ENCODE results near the gene ZNF503.

Gene ZNF503

DNA sequence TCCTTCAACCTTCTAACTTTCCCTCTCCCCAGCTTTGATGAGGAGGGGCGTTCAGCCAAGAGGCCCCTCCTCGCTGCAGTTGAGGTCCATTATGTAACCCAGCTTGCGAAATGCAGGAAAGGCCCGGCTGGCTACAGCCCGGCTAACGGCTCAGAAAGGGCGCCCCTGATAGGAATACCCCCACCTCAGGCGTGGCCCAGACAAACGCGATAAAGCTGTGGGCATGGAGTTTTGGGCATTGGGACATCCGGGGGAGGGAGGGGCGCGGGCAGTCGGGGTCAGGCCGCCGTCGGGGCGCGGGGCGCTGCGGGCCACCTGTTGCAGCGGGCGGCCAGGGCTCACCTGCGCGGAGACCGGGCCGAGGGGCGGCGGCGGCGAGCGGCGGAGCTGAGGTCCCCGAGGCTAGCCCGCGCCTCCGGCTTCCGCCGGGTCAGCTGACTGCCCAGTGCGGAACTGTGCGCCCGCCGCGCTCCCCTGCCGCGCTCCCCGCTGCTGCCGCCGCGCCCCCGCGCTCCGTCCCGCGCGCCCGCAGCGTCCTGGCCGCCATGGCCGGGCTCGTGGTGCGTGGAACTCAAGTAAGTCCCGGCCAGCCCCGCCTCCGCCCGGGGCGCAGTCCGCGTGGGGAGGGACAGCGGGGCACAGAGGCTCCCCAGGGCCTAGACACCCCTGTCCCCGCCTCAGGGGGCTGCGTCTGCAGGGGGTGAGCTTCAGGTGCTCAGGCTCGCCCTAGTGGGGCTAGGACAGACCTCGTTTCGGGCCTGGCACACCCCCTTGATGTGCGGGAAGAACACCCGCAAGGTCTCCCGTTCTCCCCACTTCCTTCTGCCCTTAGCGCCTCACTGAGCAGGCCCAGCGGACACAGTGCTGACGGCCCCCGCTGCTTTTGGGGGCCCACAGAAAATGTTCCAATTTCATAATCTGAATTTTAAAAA lies 29.9 kb upstream of the ZNF503 start, which contains the start of gene LRMDA:
Gene LRMDA, plus strand, starts transcription at position 445 of the 932 bp plus-strand sequence.
- no peak for DNase-seq
- peak; percentile 35 for ATAC-seq

GRCh38 chr10:75430000-75430763 lies 28.6 kb upstream of the ZNF503 start:
- DNase-seq (no peak), ATAC-seq (no peak)

- DNase-seq, result no peak
- ATAC-seq, result no peak
These were observed 27.7 kb upstream of the ZNF503 start for GRCh38 chr10:75429159-75429827.

DNA sequence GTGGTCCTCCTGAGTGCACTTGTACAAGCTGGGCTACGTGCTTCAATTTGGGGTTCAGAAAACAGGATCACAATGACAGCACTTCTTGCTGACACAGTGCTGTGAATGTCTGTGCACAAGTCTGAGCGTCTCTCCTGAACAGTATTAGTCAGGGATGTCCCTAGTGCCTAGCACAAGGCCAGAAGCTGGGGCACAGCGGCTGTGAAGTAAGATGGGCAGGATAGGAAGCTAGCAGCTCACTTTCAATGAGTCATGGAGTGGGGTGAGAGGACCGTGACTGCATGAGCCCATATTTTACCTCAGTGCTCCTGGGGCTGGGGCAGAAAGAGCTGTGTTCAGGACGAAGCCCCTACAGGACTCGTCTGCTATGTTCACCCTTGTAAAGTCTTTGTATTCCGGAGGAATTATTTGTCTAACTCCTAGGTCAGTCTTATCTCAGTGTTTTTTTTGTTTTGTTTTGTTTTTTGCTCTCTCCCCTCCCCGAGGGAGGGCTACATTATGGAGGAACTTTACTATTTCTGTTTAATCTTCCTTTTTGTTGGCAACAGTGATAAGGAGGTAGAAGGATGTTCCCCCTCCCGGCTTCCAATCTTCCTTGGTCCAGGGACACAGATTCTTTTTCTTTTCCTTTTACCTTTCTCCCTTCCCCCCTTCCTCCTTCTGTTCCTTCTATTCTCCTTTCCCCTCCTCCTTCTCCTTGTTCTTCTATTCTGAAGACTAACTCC lies 27.0 kb upstream of the ZNF503 start:
- no peak for ATAC-seq
- DNase-seq, result no peak

DNA sequence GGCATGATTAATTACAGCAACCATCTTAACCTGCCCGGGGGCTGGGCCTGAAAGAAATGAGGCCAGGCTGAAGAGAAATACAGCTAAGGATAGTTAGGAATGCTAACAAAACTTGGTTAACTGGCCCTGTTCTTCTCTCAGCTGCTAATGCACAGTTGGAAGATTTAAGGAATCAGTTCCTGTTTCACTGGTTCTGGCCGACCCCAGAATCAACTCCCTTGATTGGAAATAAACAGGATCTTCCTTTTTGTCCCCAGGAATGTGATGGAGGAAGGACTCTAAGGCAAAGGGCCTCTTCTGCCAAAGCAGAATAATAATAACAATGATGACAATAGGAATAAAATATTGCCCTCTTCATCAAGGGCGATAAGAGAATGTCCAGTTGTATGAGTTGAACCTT lies 26.4 kb upstream of the ZNF503 start:
- ATAC-seq (no peak), DNase-seq (no peak)

GRCh38 chr10:75426880-75427279 lies 25.3 kb upstream of the ZNF503 start:
- ATAC-seq, result no peak
- no peak for DNase-seq

DNA sequence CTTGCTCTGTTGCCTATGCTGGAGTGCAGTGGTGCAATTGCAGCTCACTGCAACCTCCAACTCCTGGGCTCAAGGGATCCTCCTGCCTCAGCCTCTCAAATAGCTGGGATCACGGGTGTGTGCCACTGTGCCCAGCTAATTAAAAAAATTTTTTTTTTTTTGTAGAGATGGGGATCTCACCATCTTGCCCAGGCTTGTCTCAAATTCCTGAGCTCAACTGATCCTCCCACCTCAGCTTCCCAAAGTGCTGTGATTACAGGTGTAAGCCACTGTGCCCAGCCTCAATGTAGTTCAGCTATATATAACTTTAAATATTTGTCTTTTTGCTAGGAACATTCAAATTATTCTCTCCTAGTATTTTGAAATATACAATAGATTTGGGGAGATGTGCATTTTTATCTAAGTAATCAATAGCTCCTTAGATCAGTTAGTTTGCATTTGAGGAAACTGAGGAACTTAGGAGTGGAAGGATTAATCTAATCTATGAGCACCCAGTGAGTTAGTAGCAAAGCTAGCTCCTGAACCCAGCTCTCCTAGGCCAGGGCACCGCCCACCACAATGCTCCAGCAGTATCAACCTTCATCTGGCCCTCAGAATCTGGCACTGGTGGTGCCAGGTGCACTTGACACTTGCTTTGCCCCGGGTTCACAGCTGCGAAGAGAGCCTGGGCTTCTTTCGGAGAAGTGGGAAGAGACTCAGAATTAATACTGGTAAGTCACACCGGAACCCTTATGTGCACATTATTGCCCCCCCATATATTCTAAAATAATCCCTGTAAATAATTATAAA lies 23.9 kb upstream of the ZNF503 start:
- ATAC-seq, result no peak

GRCh38 chr10:75424571-75424970 lies 23.0 kb upstream of the ZNF503 start:
- no peak for ATAC-seq

More for the DNA sequence above, 23.9 kb upstream of the ZNF503 start:
- DNase-seq, result no peak

GRCh38 chr10:75422913-75423312 lies 21.3 kb upstream of the ZNF503 start:
- ATAC-seq, result no peak

More at GRCh38 chr10:75424571-75424970, 23.0 kb upstream of the ZNF503 start:
- DNase-seq, result no peak

GRCh38 chr10:75418712-75419111 lies 17.1 kb upstream of the ZNF503 start:
- ATAC-seq (no peak), DNase-seq (no peak)

More at GRCh38 chr10:75422913-75423312, 21.3 kb upstream of the ZNF503 start:
- DNase-seq, result no peak

GRCh38 chr10:75418293-75418692 lies 16.7 kb upstream of the ZNF503 start:
- no peak for ATAC-seq
- DNase-seq, result no peak

- ATAC-seq (no peak), DNase-seq (no peak)
These were observed 16.0 kb upstream of the ZNF503 start for GRCh38 chr10:75417522-75417927.

DNA sequence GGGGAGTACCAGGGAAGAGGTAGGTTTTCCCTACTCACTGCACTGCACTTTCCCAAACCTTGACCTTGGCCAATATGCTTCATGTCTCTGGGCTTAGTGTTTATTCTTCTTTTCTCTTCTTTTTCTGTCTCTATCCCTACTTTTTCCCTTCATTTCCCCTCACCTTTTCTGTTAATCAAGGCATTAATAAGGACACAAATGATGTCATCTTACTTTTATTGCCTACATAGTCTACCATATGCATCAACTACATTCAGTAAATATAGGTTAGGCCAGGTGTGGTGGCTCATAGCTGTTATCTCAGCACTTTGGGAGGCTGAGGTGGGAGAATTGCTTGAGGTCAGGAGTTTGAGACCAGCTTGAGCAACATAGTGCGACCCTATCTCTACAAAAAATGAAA lies 13.0 kb upstream of the ZNF503 start:
- ATAC-seq, result no peak
- no peak for DNase-seq

GRCh38 chr10:75410132-75411005 lies 8.8 kb upstream of the ZNF503 start:
- no peak for ATAC-seq

DNA sequence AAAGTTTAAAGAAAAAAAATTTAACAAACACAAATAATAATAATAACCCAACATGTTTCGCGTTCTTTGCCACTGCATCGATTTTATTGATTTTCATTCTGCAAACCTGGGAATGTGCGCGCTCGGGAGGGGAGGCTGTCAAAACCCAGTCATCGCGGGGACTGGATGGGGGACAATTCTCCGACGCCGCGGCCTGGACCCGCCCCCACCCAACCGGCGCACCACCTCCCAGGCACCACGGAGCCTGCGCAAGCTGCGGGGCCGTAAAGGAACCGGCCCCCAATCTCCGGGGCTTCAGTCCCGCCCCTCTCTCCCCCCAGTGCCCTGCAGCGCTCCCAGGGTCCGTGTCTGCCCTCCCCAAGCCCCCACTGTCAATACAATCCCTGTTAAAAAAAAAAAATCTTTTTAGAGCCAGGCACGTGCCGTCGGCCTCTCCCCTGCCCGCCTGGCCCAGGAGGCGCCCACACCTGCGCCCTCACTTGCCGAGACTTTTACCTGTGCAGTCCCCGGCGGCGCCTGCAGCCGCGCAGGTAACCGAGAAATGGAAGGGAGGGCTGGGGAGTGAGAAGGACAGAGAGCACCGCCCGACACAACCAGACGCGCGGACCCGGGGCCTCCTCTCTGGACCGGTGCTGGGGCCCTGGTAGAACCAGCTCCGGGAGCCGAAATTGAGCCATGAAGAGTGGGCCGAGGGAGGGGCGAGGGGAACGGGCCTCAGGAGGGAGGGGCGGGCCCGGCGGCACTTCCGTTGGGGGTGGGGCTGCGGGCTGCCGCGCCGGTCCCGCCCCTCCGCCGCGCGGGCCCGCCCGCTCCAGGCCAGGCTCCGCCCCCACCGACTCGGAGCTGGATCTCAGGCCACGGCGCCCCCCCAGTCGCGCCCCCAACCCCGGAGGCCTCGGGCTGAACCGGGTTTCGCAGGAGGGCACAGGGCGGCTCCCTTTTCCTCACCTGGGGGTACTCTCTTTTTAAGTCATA lies 7.6 kb upstream of the ZNF503 start:
- ATAC-seq, result peak; percentile 55
- DNase-seq, result peak; percentile 47

More at GRCh38 chr10:75410132-75411005, 8.8 kb upstream of the ZNF503 start:
- no peak for DNase-seq

DNA sequence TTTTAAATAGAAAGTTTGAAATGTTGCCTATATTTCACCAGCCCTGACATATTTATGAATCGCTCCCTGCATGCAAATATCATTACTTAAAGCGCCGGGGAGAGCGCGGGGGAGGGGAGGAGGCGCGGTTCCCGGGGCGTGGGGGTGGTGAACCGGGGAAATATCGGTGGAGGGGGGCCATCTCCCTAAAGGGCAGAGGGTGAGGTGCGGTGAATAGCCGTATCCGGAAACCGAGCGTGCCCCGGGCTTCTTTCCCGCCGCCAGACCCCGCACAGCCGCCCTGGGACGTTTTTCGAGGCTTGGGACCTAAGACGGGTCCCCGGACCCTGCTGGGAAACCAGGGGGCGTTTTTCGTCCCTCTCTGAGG lies 6.9 kb upstream of the ZNF503 start:
- no peak for DNase-seq
- no peak for ATAC-seq

DNA sequence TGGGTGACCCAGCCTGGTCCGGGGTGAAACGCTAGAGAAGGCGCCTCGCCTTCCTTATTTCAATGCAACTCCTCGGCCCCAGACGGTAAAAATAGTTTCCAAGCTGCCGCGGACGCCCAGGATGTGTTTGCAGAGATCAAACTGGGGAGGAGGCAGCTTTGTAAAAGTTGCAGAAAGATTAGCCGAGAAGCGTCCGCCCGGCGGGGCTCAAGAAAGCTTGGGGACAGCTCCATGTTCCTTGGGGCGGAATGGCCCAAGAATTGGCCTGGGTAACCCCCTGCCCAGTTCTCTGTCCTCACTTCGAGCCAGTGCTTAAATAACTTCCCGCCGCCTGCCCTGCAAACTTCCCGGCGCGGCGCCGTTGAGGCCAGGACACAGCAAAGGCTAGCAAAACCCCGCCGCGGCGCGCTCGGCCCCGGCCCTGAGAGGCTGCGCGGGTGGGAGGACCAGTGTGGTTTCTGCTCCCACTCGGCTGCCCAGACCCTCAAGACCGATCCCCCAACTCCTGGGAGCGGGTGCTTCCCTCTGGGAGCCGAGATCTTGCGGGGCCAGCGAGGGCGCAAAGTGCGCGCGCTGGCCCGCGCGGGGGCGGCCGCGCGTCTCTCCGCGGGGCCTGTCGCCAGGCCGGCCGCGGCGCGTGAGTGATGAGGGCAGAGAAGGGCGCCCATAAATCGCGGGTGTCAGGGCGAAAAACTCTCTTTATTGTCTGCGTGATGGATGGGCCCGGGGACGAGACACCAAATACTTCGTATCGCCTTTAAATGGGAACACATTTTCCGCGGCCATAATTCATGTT lies 6.3 kb upstream of the ZNF503 start:
- DNase-seq (no peak), ATAC-seq (no peak)

DNA sequence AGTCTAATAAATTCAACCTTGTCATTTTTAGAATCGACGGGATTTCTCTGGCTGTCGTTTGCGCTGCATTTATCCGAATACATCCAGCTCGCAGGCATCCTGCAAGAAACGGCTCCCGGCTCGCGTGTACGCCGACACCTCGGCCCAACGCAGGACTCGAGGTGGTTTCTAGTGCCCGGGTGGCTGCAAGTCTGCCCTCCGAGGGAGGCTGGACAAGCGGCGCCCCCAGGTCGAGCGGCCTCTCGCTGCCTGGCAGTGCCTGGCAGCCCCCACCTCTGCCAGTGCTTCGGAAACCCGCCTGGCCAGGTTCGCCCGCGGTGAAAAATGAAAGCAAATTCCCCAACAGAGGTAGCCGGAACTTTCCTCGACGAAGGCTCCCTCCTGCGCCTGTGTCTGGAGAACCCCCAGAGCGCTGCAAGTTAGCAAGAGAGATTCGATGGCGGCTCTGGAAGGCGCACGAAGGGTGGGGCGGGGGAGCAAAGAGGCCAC lies 5.7 kb upstream of the ZNF503 start:
- DNase-seq (no peak), ATAC-seq (no peak)
